Measurements from ENCODE around the gene TSC22D2.

DNA sequence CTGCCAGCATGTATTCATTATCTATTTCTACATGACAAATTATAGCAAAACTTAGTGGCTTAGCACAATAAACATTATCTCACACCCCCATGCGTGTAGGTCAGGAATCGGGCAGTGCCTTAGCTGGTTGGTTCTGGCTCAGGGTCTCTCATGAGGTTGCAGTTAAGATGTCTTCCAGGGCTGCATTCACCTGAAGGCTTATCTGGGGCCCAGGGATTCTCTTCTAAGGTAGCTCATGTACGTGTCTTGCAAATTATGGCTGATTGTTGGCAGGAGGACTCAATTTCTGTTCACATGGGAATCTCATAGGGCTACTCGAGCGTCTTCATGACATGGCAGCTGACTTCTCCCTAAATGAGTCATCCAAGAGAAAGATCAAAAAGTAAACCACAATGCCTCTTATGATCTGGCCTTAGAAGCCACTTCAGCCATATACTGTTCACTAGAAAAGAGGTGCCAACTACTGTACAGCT is 42.9 kb upstream of the TSC22D2 start:
- TF ChIP-seq ARNT (IDR thresholded peaks at IDR 0.05) (no peak), LEF1 (IDR thresholded peaks at IDR 0.05; ENCODE audit: borderline replicate concordance) (no peak), TARDBP (IDR thresholded peaks at IDR 0.05) (no peak), HDGF (IDR thresholded peaks at IDR 0.05; ENCODE audit: borderline replicate concordance) (no peak), FOXK2 (IDR thresholded peaks at IDR 0.05) (no peak), SUZ12 (IDR thresholded peaks at IDR 0.05) (no peak), FOXM1 (IDR thresholded peaks at IDR 0.05; ENCODE audit: borderline replicate concordance) (no peak), SP1 (IDR thresholded peaks at IDR 0.05) (no peak), FOXA1 (IDR thresholded peaks at IDR 0.05) (no peak), ELF4 (IDR thresholded peaks at IDR 0.05) (no peak)
